WTC11 (cell line): Measurements from ENCODE around the gene DMC1.

Experiments used
- ATF1 ChIP-seq: sonication (generic); formaldehyde crosslinking; IDR thresholded peaks from 2 replicates; pipeline ENCODE4 v1.8.1; 2023; ENCODE audit warnings: mild to moderate bottlenecking, moderate library complexity, missing genetic modification reagents
- CTCF ChIP-seq: fragments of 200-600 bp; IDR thresholded peaks from 2 replicates; pipeline ENCODE4 v1.8.0; 2022; ENCODE audit warnings: antibody characterized with exemption
- IRF2 ChIP-seq: sonication (generic); formaldehyde crosslinking; IDR thresholded peaks from 2 replicates; pipeline ENCODE4 v1.8.0; 2022; ENCODE audit warnings: low read depth, missing genetic modification reagents, borderline replicate concordance
- MLX ChIP-seq: sonication (generic); formaldehyde crosslinking; IDR thresholded peaks from 2 replicates; pipeline ENCODE4 v1.8.1; 2023; ENCODE audit warnings: mild to moderate bottlenecking, missing genetic modification reagents, moderate library complexity
- OVOL2 ChIP-seq: fragments of 250-450 bp; sonication (Bioruptor Pico); IDR thresholded peaks from 2 replicates; pipeline ENCODE4 v1.9.0; 2021; ENCODE audit warnings: mild to moderate bottlenecking, borderline replicate concordance
- SMAD3 ChIP-seq: sonication (generic); formaldehyde crosslinking; IDR thresholded peaks from 2 replicates; pipeline ENCODE4 v1.8.0; 2022; ENCODE audit warnings: missing genetic modification reagents, mild to moderate bottlenecking, borderline replicate concordance
- SMAD4 ChIP-seq: sonication (generic); formaldehyde crosslinking; IDR thresholded peaks from 2 replicates; pipeline ENCODE4 v1.8.0; 2022; ENCODE audit warnings: mild to moderate bottlenecking, missing genetic modification reagents
- TEAD1 ChIP-seq: sonication (generic); formaldehyde crosslinking; IDR thresholded peaks from 2 replicates; pipeline ENCODE4 v1.8.0; 2022; ENCODE audit warnings: mild to moderate bottlenecking, missing genetic modification reagents
- TF ChIP-seq, protein P1 (sequence below): sonication (generic); formaldehyde crosslinking; IDR thresholded peaks from 2 replicates; pipeline ENCODE4 v1.8.1; 2023; ENCODE audit warnings: mild to moderate bottlenecking, missing genetic modification reagents, borderline replicate concordance

DNA sequence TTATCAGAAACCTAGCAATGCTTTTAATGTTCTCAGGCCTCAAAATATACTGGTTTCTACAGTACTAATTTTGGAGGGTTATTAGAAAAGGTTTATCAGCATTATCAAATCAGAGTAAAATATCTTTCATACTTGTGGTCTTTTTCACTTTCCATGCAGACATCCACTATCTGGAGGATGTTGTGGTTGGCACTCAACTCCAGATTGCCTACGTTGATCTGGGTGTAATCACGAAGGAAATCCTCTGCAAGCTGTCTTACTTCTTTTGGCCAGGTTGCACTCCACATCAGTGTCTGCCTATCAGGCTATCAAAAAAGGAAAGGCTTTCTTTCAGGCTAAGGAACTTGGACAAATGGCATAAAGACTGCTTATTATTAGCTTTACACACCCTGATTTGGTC is 75.5 kb downstream of the DMC1 start:
- no peak for TF ChIP-seq ATF1 (CRISPR knock-in tag)
- TF ChIP-seq CTCF = no peak
- TF ChIP-seq, protein P1, sequence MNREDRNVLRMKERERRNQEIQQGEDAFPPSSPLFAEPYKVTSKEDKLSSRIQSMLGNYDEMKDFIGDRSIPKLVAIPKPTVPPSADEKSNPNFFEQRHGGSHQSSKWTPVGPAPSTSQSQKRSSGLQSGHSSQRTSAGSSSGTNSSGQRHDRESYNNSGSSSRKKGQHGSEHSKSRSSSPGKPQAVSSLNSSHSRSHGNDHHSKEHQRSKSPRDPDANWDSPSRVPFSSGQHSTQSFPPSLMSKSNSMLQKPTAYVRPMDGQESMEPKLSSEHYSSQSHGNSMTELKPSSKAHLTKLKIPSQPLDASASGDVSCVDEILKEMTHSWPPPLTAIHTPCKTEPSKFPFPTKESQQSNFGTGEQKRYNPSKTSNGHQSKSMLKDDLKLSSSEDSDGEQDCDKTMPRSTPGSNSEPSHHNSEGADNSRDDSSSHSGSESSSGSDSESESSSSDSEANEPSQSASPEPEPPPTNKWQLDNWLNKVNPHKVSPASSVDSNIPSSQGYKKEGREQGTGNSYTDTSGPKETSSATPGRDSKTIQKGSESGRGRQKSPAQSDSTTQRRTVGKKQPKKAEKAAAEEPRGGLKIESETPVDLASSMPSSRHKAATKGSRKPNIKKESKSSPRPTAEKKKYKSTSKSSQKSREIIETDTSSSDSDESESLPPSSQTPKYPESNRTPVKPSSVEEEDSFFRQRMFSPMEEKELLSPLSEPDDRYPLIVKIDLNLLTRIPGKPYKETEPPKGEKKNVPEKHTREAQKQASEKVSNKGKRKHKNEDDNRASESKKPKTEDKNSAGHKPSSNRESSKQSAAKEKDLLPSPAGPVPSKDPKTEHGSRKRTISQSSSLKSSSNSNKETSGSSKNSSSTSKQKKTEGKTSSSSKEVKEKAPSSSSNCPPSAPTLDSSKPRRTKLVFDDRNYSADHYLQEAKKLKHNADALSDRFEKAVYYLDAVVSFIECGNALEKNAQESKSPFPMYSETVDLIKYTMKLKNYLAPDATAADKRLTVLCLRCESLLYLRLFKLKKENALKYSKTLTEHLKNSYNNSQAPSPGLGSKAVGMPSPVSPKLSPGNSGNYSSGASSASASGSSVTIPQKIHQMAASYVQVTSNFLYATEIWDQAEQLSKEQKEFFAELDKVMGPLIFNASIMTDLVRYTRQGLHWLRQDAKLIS (CRISPR knock-in tag) = no peak
- TF ChIP-seq SMAD4 = no peak
- TF ChIP-seq IRF2 = no peak
- no peak for TF ChIP-seq MLX
- TF ChIP-seq TEAD1 (CRISPR knock-in tag) = no peak
- TF ChIP-seq OVOL2 (CRISPR knock-in tag) = no peak
- TF ChIP-seq SMAD3 (CRISPR knock-in tag) = no peak
